AG04450 (cell line): ENCODE data around the gene LGI4. TPM values are rescaled to one million over a fixed set of nuclear protein-coding genes. Genes with fewer than 3 reads are reported as not detected.

Experiments used
- CTCF ChIA-PET: fragments of 300-600, 350-600 bp; formaldehyde crosslinking; extraction: SDS; loops from one replicate; lab custom pipeline; 2022; ENCODE audit warnings: antibody characterized with exemption, inconsistent platforms; lab: Charles Lee
- POLR2A ChIA-PET: fragments of 350-600 bp; formaldehyde crosslinking; extraction: SDS; loops from one replicate; lab custom pipeline; 2021; ENCODE audit warnings: antibody characterized with exemption, inconsistent platforms; lab: Yijun Ruan, JAX
- DNase-seq: peaks from one replicate; pipeline ENCODE4 v3.0.0-alpha.2; 2011; ENCODE audit warnings: low read depth, low spot score
- H3K27ac ChIP-seq: one replicate; pipeline ENCODE4 v1.5.1; 2012; ENCODE audit warnings: low read depth, low read length, control low read depth
- H3K27me3 ChIP-seq: one replicate; pipeline ENCODE4 v1.6.0; 2012; ENCODE audit warnings: low read length; ENCODE audit not compliant: control insufficient read depth, insufficient read depth
- H3K4me3 ChIP-seq: 2 replicates; pipeline ENCODE4 v1.5.1; 2011; ENCODE audit warnings: mild to moderate bottlenecking, low read depth, low read length, control low read depth
- H3K9me3 ChIP-seq: 2 replicates; pipeline ENCODE4 v1.5.1; 2012; ENCODE audit warnings: low read length; ENCODE audit not compliant: control insufficient read depth, insufficient read depth
- polyA plus RNA-seq: library from polyadenylated mRNA; depleted of rRNA; stranded (reverse); fragments of >200 nt; gene quantifications from 2 replicates; pipeline ENCODE4 v1.2.3, GENCODE V29; 2011
- TF ChIP-seq, protein P1 (sequence below): IDR thresholded peaks from 2 replicates; pipeline ENCODE4 v1.5.1; 2011; ENCODE audit warnings: low read depth, low read length, control low read depth, inconsistent platforms

Gene LGI4
- polyA plus RNA-seq, 1 experiment, result 0.07 TPM

DNA sequence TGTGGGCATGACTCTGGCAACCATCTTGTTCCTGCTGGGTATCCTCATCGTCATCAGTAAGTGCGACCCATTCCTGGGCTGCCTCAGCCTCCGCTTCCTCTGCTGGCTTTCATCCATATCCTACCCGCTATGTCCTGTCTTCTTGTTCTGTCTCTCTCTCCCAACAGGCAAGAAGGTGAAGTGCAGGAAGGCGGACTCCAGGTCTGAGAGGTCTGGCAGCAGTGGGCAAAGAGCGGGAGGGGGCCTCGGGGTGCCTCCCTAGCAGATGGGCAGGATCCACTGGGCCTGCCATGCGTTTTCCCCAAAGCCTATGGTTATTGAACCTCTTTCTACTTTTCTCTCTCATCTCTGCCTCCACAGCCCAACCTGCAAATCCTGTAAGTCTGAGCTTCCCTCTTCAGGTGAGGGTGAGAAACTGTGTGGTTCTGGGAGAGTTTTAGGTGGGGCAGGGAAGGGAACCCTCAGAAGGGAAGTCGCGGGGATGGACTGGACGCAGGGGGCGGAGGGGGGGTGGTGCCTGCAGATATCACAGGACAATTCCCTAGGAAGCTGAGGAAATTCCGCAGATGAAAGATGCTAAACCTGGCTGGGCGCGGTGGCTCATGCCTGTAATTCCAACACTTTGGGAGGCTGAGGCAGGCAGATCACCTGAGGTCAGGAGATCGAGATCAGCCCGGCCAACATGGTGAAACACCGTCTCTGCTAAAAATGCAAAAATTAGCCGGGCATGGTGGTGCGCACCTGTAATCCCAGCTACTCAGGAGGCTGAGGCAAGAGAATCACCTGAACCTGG, 16.6 kb upstream of the LGI4 start:
- TF ChIP-seq, protein P1, sequence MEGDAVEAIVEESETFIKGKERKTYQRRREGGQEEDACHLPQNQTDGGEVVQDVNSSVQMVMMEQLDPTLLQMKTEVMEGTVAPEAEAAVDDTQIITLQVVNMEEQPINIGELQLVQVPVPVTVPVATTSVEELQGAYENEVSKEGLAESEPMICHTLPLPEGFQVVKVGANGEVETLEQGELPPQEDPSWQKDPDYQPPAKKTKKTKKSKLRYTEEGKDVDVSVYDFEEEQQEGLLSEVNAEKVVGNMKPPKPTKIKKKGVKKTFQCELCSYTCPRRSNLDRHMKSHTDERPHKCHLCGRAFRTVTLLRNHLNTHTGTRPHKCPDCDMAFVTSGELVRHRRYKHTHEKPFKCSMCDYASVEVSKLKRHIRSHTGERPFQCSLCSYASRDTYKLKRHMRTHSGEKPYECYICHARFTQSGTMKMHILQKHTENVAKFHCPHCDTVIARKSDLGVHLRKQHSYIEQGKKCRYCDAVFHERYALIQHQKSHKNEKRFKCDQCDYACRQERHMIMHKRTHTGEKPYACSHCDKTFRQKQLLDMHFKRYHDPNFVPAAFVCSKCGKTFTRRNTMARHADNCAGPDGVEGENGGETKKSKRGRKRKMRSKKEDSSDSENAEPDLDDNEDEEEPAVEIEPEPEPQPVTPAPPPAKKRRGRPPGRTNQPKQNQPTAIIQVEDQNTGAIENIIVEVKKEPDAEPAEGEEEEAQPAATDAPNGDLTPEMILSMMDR, result no peak
- H3K27me3 ChIP-seq, result no peaks in the 10 kb centered on the region
- H3K9me3 ChIP-seq, result no peaks in the 10 kb centered on the region; the same call in 1 of the 2 replicates
- DNase-seq, result no peak
- no peak overlapping the region for H3K4me3 ChIP-seq
- CTCF ChIA-PET, result interaction anchor here (0.9 to 6.8 kb wide), 2 partner anchors 9 to 85 kb away, joined by 3 to 83 read pairs; partner anchors contain the start of gene FXYD7
- POLR2A ChIA-PET, result no interaction called here
- H3K27ac ChIP-seq, result no peak overlapping the region

DNA sequence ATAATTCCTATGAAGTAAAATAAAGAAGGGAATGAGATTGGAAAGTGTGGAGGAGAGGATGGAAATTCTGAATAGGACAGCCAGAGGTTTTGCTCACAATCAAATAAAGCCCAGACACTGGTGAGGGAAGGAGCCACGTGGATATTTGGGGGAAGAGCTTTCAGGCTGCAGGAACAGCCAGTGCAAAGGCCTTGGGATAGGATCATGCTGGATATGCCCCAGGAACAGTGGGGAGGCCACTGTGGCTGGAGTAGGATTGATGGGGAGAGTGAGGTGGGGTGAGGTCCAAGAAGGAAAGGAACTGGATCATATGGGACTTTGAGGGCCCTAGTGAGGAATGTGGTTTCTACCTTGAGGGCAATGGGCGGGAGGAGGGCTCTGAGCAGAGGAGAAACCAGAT, 15.6 kb upstream of the LGI4 start:
- ChIA-PET POLR2A (no interaction called here), CTCF (interaction anchor here (0.7 to 6.8 kb wide), 2 partner anchors 8 to 16 kb away, joined by 3 to 83 read pairs; partner anchors contain the start of genes FXYD7 and LGI4)
- Histone ChIP-seq H3K4me3 (no peak overlapping the region), H3K27me3 (no peaks in the 10 kb centered on the region), H3K27ac (no peak overlapping the region), H3K9me3 (no peaks in the 10 kb centered on the region; the same call in 1 of the 2 replicates)
- TF ChIP-seq, protein P1, result no peak
- no peak for DNase-seq

DNA sequence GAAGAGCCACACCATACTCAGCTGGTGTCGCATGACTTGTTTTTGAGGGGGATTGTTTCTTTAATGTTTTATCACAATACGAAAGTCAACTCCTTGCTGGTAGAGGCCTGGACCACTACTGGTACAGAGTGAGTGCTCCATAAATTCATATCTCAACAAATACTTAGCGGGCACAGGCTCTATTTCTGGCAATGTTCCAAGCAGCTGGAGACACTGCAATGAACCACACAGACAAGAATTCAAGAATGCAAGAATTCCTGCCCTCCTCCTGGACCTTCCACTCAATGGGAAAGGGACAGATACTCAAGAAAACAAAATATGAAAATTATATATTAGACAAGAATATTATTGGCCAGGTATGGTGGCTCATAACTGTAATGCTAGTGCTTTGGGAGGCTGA, 14.6 kb upstream of the LGI4 start:
- Histone ChIP-seq H3K9me3 (no peaks in the 10 kb centered on the region; the same call in 1 of the 2 replicates), H3K27me3 (peaks cover 3% of the 10 kb centered on the region), H3K4me3 (no peak overlapping the region), H3K27ac (no peak overlapping the region)
- ChIA-PET POLR2A (no interaction called here), CTCF (interaction anchor here (6.8 kb wide), 1 partner anchor 7 kb away, joined by 83 read pairs; the partner anchor contains the start of gene FXYD7)
- TF ChIP-seq, protein P1, result no peak
- no peak for DNase-seq

DNA sequence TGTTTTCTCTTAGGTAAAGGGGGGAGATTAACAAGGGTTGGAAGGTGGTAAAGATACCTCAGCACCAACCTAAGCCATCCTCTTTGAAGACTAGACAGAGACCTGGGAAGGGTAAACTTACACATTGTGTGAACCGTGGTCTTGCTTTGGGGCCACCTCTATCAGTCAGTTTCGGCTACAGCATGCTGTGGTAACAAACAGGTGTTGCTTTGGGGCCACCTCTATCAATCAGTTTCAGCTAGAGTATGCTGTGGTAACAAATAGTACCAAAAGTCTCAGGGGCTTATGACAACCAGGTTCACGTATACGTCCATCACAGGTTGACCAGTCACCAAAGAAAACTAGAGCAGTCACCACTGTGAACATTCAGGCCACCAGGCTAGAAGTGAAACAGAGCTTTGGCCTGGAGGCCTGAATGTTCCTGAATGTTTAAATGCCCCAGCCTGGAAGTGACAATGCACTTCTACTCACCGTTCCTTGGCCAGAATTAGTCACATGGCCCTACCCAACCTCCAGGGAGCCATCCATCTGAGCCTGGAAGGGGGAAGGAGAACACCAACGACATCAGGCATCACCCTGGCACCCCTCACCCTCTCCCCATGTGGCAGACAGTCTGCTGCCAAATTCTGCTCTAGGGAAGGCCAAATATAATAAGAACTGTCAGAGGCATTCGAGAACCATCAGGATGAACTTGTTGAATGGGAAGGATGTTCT, 12.0 kb upstream of the LGI4 start:
- Histone ChIP-seq H3K27me3 (peaks cover 22% of the 10 kb centered on the region), H3K9me3 (no peaks in the 10 kb centered on the region), H3K4me3 (no peak overlapping the region), H3K27ac (no peak overlapping the region)
- TF ChIP-seq, protein P1, result no peak
- POLR2A ChIA-PET, result no interaction called here
- no peak for DNase-seq
- CTCF ChIA-PET, result interaction anchor here (1.6 kb wide), 1 partner anchor 11 kb away, joined by 4 read pairs; no protein-coding TSS in a partner anchor
